Right forelimb (tissue), 1 donor: ENCODE results near the gene RABGAP1L.

ENCODE experiments used
- DNase-seq: peaks from one replicate; pipeline ENCODE4 v3.0.0-alpha.2; 2018

The RABGAP1L gene

GRCh38 chr1:174975764-174976163, 816.4 kb downstream of the RABGAP1L start:
- no peak for DNase-seq

GRCh38 chr1:174976436-174977108, 817.3 kb downstream of the RABGAP1L start:
- no peak for DNase-seq

GRCh38 chr1:174982971-174983689, 823.8 kb downstream of the RABGAP1L start:
- no peak for DNase-seq

- no peak for DNase-seq
These were observed 825.6 kb downstream of the RABGAP1L start for GRCh38 chr1:174984952-174985351.

GRCh38 chr1:174988539-174988938, 829.2 kb downstream of the RABGAP1L start:
- no peak for DNase-seq

GRCh38 chr1:174988986-174989385, 829.7 kb downstream of the RABGAP1L start:
- no peak for DNase-seq

- no peak for DNase-seq
These were observed 830.4 kb downstream of the RABGAP1L start for GRCh38 chr1:174989536-174990220.

GRCh38 chr1:174990382-174990999, 831.2 kb downstream of the RABGAP1L start:
- DNase-seq, result no peak

GRCh38 chr1:174991473-174991872, 832.2 kb downstream of the RABGAP1L start:
- no peak for DNase-seq

GRCh38 chr1:174995121-174995520, 835.8 kb downstream of the RABGAP1L start:
- DNase-seq, result no peak

- no peak for DNase-seq
These were observed 836.6 kb downstream of the RABGAP1L start for GRCh38 chr1:174995916-174996315.

GRCh38 chr1:174996476-174996875, 837.2 kb downstream of the RABGAP1L start:
- DNase-seq, result no peak

GRCh38 chr1:174997041-174997440, 837.7 kb downstream of the RABGAP1L start:
- DNase-seq, result no peak

- DNase-seq, result peak; percentile 47
These were observed 839.4 kb downstream of the RABGAP1L start for GRCh38 chr1:174998569-174999215.

- peak; percentile 99 for DNase-seq
These were observed 840.1 kb downstream of the RABGAP1L start for GRCh38 chr1:174999216-174999935.

GRCh38 chr1:174999936-175000696, 840.8 kb downstream of the RABGAP1L start, which contains the start of gene CACYBP:
Gene CACYBP, plus strand, starts transcription at chr1:174999947. Its CDS starts 234 bp downstream, at chr1:175000181.
- no peak for DNase-seq

- no peak for DNase-seq
These were observed 841.4 kb downstream of the RABGAP1L start for GRCh38 chr1:175000697-175001187.

- no peak for DNase-seq
These were observed 843.7 kb downstream of the RABGAP1L start for GRCh38 chr1:175002910-175003517.

- no peak for DNase-seq
These were observed 844.2 kb downstream of the RABGAP1L start for GRCh38 chr1:175003521-175003920.

GRCh38 chr1:175005085-175005783, 845.9 kb downstream of the RABGAP1L start:
- no peak for DNase-seq
